AG08396 (cell line): Measurements from ENCODE around the gene CEP63.
A peak's percentile ranks its signal among the peaks of the same experiment; 100 is the strongest.
"Not testable (repeated sequence)": the region's sequence is repeated elsewhere in the genome, so short reads cannot be mapped to it uniquely, and the experiment has no call there.

ENCODE experiments used
- DNase-seq: peaks from one replicate; pipeline ENCODE4 v3.0.0; 2012; ENCODE audit warnings: low spot score, mixed read lengths

The CEP63 gene

GRCh38 chr3:134516905-134517304, 31.0 kb downstream of the CEP63 start:
- no peak for DNase-seq

- DNase-seq: peak; percentile 18
Measured at GRCh38 chr3:134517791-134518190, 31.9 kb downstream of the CEP63 start.

- DNase-seq: no peak
Measured at GRCh38 chr3:134522541-134522940, 36.7 kb downstream of the CEP63 start.

GRCh38 chr3:134525293-134525692, 39.4 kb downstream of the CEP63 start:
- no peak for DNase-seq

GRCh38 chr3:134526319-134526718, 40.5 kb downstream of the CEP63 start:
- no peak for DNase-seq

- peak; percentile 8 for DNase-seq
Measured at GRCh38 chr3:134527037-134527436, 41.2 kb downstream of the CEP63 start.

- no peak for DNase-seq
Measured at GRCh38 chr3:134527538-134528186, 41.8 kb downstream of the CEP63 start.

- no peak for DNase-seq
Measured at GRCh38 chr3:134533493-134533892, 47.6 kb downstream of the CEP63 start.

- no peak for DNase-seq
Measured at GRCh38 chr3:134535186-134535970, 49.5 kb downstream of the CEP63 start.

- DNase-seq: no peak
Measured at GRCh38 chr3:134536781-134537180, 50.9 kb downstream of the CEP63 start.

GRCh38 chr3:134542287-134542958, 56.6 kb downstream of the CEP63 start:
- DNase-seq: no peak

- no peak for DNase-seq
Measured at GRCh38 chr3:134543113-134543512, 57.3 kb downstream of the CEP63 start.

- DNase-seq: no peak
Measured at GRCh38 chr3:134544316-134544715, 58.5 kb downstream of the CEP63 start.

GRCh38 chr3:134544783-134545182, 58.9 kb downstream of the CEP63 start:
- DNase-seq: not testable (repeated sequence)

GRCh38 chr3:134545818-134546217, 60.0 kb downstream of the CEP63 start:
- no peak for DNase-seq

- no peak for DNase-seq
Measured at GRCh38 chr3:134552784-134553183, 66.9 kb downstream of the CEP63 start.

- no peak for DNase-seq
Measured at GRCh38 chr3:134559591-134559990, 73.7 kb downstream of the CEP63 start.

GRCh38 chr3:134562055-134562454, 76.2 kb downstream of the CEP63 start:
- DNase-seq: no peak

- no peak for DNase-seq
Measured at GRCh38 chr3:134563601-134564000, 77.7 kb downstream of the CEP63 start.

- no peak for DNase-seq
Measured at GRCh38 chr3:134564991-134565390, 79.1 kb downstream of the CEP63 start.

- DNase-seq: peak; percentile 32
Measured at GRCh38 chr3:134567605-134568004, 81.7 kb downstream of the CEP63 start.

- no peak for DNase-seq
Measured at GRCh38 chr3:134568790-134569189, 82.9 kb downstream of the CEP63 start.

GRCh38 chr3:134569899-134570298, 84.0 kb downstream of the CEP63 start:
- DNase-seq: not testable (repeated sequence)
